H9 (cell line): ENCODE measurements around the gene SNCB. TPM values are rescaled to one million over a fixed set of nuclear protein-coding genes. Genes with fewer than 3 reads are reported as not detected.

Experiments used
- DNase-seq: peaks from one replicate; pipeline ENCODE4 v3.0.0-alpha.2; 2017
- H2AFZ ChIP-seq: one replicate; pipeline ENCODE4 v1.6.1; 2013; ENCODE audit warnings: mild to moderate bottlenecking, low read length, control low read depth, moderate library complexity
- H2AK5ac ChIP-seq: 2 replicates; pipeline ENCODE4 v1.6.1; 2013; ENCODE audit warnings: low read length, control low read depth, mixed read lengths; ENCODE audit not compliant: insufficient read length
- H2BK120ac ChIP-seq: one replicate; pipeline ENCODE4 v1.6.1; 2013; ENCODE audit warnings: low read depth, mild to moderate bottlenecking, low read length, control low read depth, inconsistent platforms; ENCODE audit not compliant: poor library complexity, severe bottlenecking
- H2BK12ac ChIP-seq: 2 replicates; pipeline ENCODE4 v1.6.1; 2013; ENCODE audit warnings: low read length, control low read depth, mixed read lengths, low read depth; ENCODE audit not compliant: insufficient read length
- H2BK15ac ChIP-seq: 2 replicates; pipeline ENCODE4 v1.6.1; 2013; ENCODE audit warnings: low read depth, low read length, control low read depth
- H2BK20ac ChIP-seq: one replicate; pipeline ENCODE4 v1.6.1; 2013; ENCODE audit warnings: low read depth, mild to moderate bottlenecking, low read length, control low read depth, inconsistent platforms; ENCODE audit not compliant: poor library complexity, severe bottlenecking
- H2BK5ac ChIP-seq: 2 replicates; pipeline ENCODE4 v1.6.1; 2013; ENCODE audit warnings: low read length, control low read depth, mixed read lengths; ENCODE audit not compliant: insufficient read length
- H3K14ac ChIP-seq: 2 replicates; pipeline ENCODE4 v1.6.1; 2013; ENCODE audit warnings: low read length, control low read depth; ENCODE audit not compliant: insufficient read depth
- H3K18ac ChIP-seq: 2 replicates; pipeline ENCODE4 v1.6.1; 2013; ENCODE audit warnings: low read depth, mild to moderate bottlenecking, mixed read lengths, low read length, control low read depth; ENCODE audit not compliant: insufficient read length
- H3K23ac ChIP-seq: 2 replicates; pipeline ENCODE4 v1.6.1; 2013; ENCODE audit warnings: low read length, control low read depth, mixed read lengths, low read depth; ENCODE audit not compliant: insufficient read length
- H3K23me2 ChIP-seq: 2 replicates; pipeline ENCODE4 v1.6.1; 2013; ENCODE audit warnings: low read depth, mild to moderate bottlenecking, mixed read lengths, low read length, control low read depth; ENCODE audit not compliant: insufficient read length, poor library complexity, severe bottlenecking
- H3K27ac ChIP-seq: 2 replicates; pipeline ENCODE4 v1.5.1; 2013; ENCODE audit warnings: low read length, control low read depth, mixed read lengths, low read depth; ENCODE audit not compliant: insufficient read length
- H3K27me3 ChIP-seq: 2 replicates; pipeline ENCODE4 v1.6.1; 2013; ENCODE audit warnings: low read length, control low read depth, inconsistent platforms; ENCODE audit not compliant: insufficient read depth
- H3K4ac ChIP-seq: 2 replicates; pipeline ENCODE4 v1.6.1; 2013; ENCODE audit warnings: low read depth, mild to moderate bottlenecking, control low read depth, inconsistent platforms, low read length, moderate library complexity
- H3K4me1 ChIP-seq: 2 replicates; pipeline ENCODE4 v1.6.1; 2013; ENCODE audit warnings: low read length, control low read depth, inconsistent platforms; ENCODE audit not compliant: insufficient read depth
- H3K4me2 ChIP-seq: 2 replicates; pipeline ENCODE4 v1.6.1; 2013; ENCODE audit warnings: low read length, control low read depth, mixed read lengths; ENCODE audit not compliant: insufficient read length, insufficient read depth
- H3K56ac ChIP-seq: 2 replicates; pipeline ENCODE4 v1.6.1; 2013; ENCODE audit warnings: low read depth, mild to moderate bottlenecking, mixed read lengths, low read length, control low read depth; ENCODE audit not compliant: insufficient read length
- H3K79me1 ChIP-seq: 2 replicates; pipeline ENCODE4 v1.6.1; 2013; ENCODE audit warnings: low read depth, mild to moderate bottlenecking, moderate library complexity, low read length, control low read depth, inconsistent platforms; ENCODE audit not compliant: insufficient read depth, poor library complexity, severe bottlenecking
- H3K79me2 ChIP-seq: 2 replicates; pipeline ENCODE4 v1.6.1; 2013; ENCODE audit warnings: low read length, control low read depth, inconsistent platforms; ENCODE audit not compliant: insufficient read depth
- H3K9ac ChIP-seq: 2 replicates; pipeline ENCODE4 v1.6.1; 2013; ENCODE audit warnings: low read length, control low read depth, mixed read lengths; ENCODE audit not compliant: insufficient read length; ENCODE audit errors: extremely low read depth
- H3K9me3 ChIP-seq: one replicate; pipeline ENCODE4 v1.6.1; 2013; ENCODE audit warnings: low read depth, low read length, inconsistent platforms; ENCODE audit not compliant: control insufficient read depth
- H3T11ph ChIP-seq: one replicate; pipeline ENCODE4 v1.6.1; 2013; ENCODE audit warnings: mild to moderate bottlenecking, low read length, control low read depth, inconsistent platforms
- H4K20me1 ChIP-seq: one replicate; pipeline ENCODE4 v1.6.1; 2013; ENCODE audit not compliant: control insufficient read depth, insufficient read length, insufficient read depth
- H4K5ac ChIP-seq: 2 replicates; pipeline ENCODE4 v1.6.1; 2013; ENCODE audit warnings: low read depth, mild to moderate bottlenecking, mixed read lengths, low read length, control low read depth; ENCODE audit not compliant: insufficient read length
- H4K8ac ChIP-seq: replicated peaks from 2 replicates; pipeline ENCODE4 v1.6.1; 2013; ENCODE audit warnings: low read length, control low read depth, mixed read lengths, low read depth; ENCODE audit not compliant: insufficient read length
- H4K91ac ChIP-seq: 2 replicates; pipeline ENCODE4 v1.6.1; 2013; ENCODE audit warnings: low read depth, mild to moderate bottlenecking, moderate library complexity, mixed read lengths, low read length, control low read depth; ENCODE audit not compliant: insufficient read length
- H3K27ac Mint-ChIP-seq, 3 experiments: 2 replicates in 2 of 3; 3 replicates in 1 of 3; pipeline ENCODE4 v1.8.0; 2020 to 2021; ENCODE audit warnings: mixed read lengths in 3 of 3, mild to moderate bottlenecking in 1 of 3, moderate library complexity in 1 of 3
- H3K27me3 Mint-ChIP-seq: 2 replicates; pipeline ENCODE4 v1.8.0; 2021; ENCODE audit warnings: low read depth, mild to moderate bottlenecking, moderate library complexity, mixed read lengths
- H3K36me3 Mint-ChIP-seq, 3 experiments: 2 replicates in 2 of 3; 3 replicates in 1 of 3; pipeline ENCODE4 v1.8.0; 2020 to 2021; ENCODE audit warnings: low read depth in 3 of 3, mixed read lengths in 3 of 3; ENCODE audit not compliant: insufficient read depth in 1 of 3
- H3K4me1 Mint-ChIP-seq, 2 experiments: 2 replicates each; pipeline ENCODE4 v1.8.0; 2020; ENCODE audit warnings: mixed read lengths in 2 of 2
- H3K4me3 Mint-ChIP-seq, 2 experiments: 2 replicates in 1 of 2; 3 replicates in 1 of 2; pipeline ENCODE4 v1.8.0; 2020 to 2021; ENCODE audit warnings: mild to moderate bottlenecking in 2 of 2, mixed read lengths in 2 of 2, moderate library complexity in 1 of 2
- H3K9me3 Mint-ChIP-seq, 2 experiments: 2 replicates in 1 of 2; 3 replicates in 1 of 2; pipeline ENCODE4 v1.8.0; 2020; ENCODE audit warnings: mild to moderate bottlenecking in 2 of 2, mixed read lengths in 2 of 2, moderate library complexity in 1 of 2
- CTCF ChIP-seq: fragments of 200-600 bp; sonication (generic); conservative IDR thresholded peaks from 3 replicates; pipeline ENCODE4 v1.8.0; 2021; ENCODE audit warnings: antibody characterized with exemption, mild to moderate bottlenecking
- WGBS: extraction: QIAGEN DNeasy Blood & Tissue Kit; methylation state at CpG from one replicate; pipeline ENCODE4 v1.1.7; 2013; ENCODE audit warnings: missing lambda C conversion rate, low lambda C conversion rate, mixed read lengths; ENCODE audit not compliant: insufficient read length; ENCODE audit errors: extremely low coverage; 5-methylcytosine and 5-hydroxymethylcytosine counted together
- total RNA-seq: library from RNA; stranded (reverse); gene quantifications from 2 replicates; pipeline ENCODE4 v1.2.1, GENCODE V29; 2021

The SNCB gene
- total RNA-seq, 1 experiment from 2014 or later: 3.5 TPM

- H3K9me3 ChIP-seq: no peaks in the 10 kb centered on the region
- no peak overlapping the region for H4K91ac ChIP-seq
- H2BK15ac ChIP-seq: no peak overlapping the region
- H2BK12ac ChIP-seq: no peak overlapping the region
- no peak overlapping the region for H3K18ac ChIP-seq
- no peaks in the 10 kb centered on the region for H3K36me3 Mint-ChIP-seq
- no peak for TF ChIP-seq CTCF
- peaks cover 23 to 38% of the 10 kb centered on the region in 2 experiments for H3K4me1 Mint-ChIP-seq
- H2AFZ ChIP-seq: no peak overlapping the region
- no peak overlapping the region; the same call in 1 of the 2 replicates for H3K14ac ChIP-seq
- H3K4me2 ChIP-seq: no peak overlapping the region
- H3K27ac Mint-ChIP-seq: no peak overlapping the region
- no peak overlapping the region for H3K4me3 Mint-ChIP-seq
- no peak overlapping the region for H2BK120ac ChIP-seq
- H3K27me3 Mint-ChIP-seq: peaks cover 4% of the 10 kb centered on the region; the same call in 1 of the 2 replicates
- no peak overlapping the region for H3T11ph ChIP-seq
- WGBS: no CpG with 5 or more reads among the region's 10 CpGs
- H3K27me3 ChIP-seq: no peaks in the 10 kb centered on the region
- H4K20me1 ChIP-seq: no peaks in the 10 kb centered on the region
- H3K9ac ChIP-seq: no peak overlapping the region
- no peak overlapping the region for H4K8ac ChIP-seq
- H2BK20ac ChIP-seq: no peak overlapping the region
- no peak overlapping the region for H3K56ac ChIP-seq
- no peak overlapping the region for H3K27ac ChIP-seq
- H3K9me3 Mint-ChIP-seq: no peaks in the 10 kb centered on the region
- H2BK5ac ChIP-seq: no peak overlapping the region
- no peaks in the 10 kb centered on the region for H3K23me2 ChIP-seq
- H4K5ac ChIP-seq: no peak overlapping the region
- no peak overlapping the region for H3K23ac ChIP-seq
- peaks cover 4% of the 10 kb centered on the region; the same call in 1 of the 2 replicates for H3K4me1 ChIP-seq
- H3K79me2 ChIP-seq: no peaks in the 10 kb centered on the region
- H3K79me1 ChIP-seq: no peaks in the 10 kb centered on the region
- no peak overlapping the region for H2AK5ac ChIP-seq
- no peak for DNase-seq
- no peak overlapping the region for H3K4ac ChIP-seq
Observed at GRCh38 chr5:176676361-176676824, 46.1 kb upstream of the SNCB start.
